SK-N-SH (cell line): ENCODE results near the gene PDZK1IP1. TPM values are rescaled to one million over a fixed set of nuclear protein-coding genes. Genes with fewer than 3 reads are reported as not detected.

Experiments used
- CTCF ChIA-PET: fragments of 300-600, 350-600 bp; formaldehyde crosslinking; extraction: SDS; loops from one replicate; lab custom pipeline; 2021; lab: Yijun Ruan, JAX
- POLR2A ChIA-PET: fragments of 350-600 bp; sonication (Branson Sonifier 250); formaldehyde crosslinking; extraction: SDS; loops from one replicate; lab custom pipeline; 2020; ENCODE audit warnings: antibody characterized with exemption, inconsistent platforms; lab: Yijun Ruan, JAX
- DNase-seq: peaks from one replicate; pipeline ENCODE4 v3.0.0; 2012
- H2AFZ ChIP-seq: fragments of 200-600 bp; sonication (generic); 2 replicates; pipeline ENCODE4 v1.8.1; 2016; ENCODE audit warnings: antibody characterized with exemption, mild to moderate bottlenecking, low read depth
- H3F3A ChIP-seq: fragments of 200-600 bp; sonication (generic); replicated peaks from 2 replicates; pipeline ENCODE3; 2016; ENCODE audit warnings: antibody characterized with exemption, mild to moderate bottlenecking; ENCODE audit not compliant: insufficient read depth
- H3K27ac ChIP-seq, 2 experiments: fragments of 200-500 bp in 1 of 2; fragments of 200-600 bp in 1 of 2; sonication (Bioruptor generic) in 1 of 2; sonication (generic), shearing (Covaris generic) in 1 of 2; 2 replicates each; pipeline versions ENCODE4 v1.5.1 to v1.6.1; 2014 to 2016; ENCODE audit warnings: low read depth in 2 of 2, inconsistent platforms in 1 of 2, low read length in 1 of 2, mild to moderate bottlenecking in 1 of 2, mixed read lengths in 1 of 2
- H3K27me3 ChIP-seq: fragments of 200-600 bp; sonication (generic), shearing (Covaris generic); 2 replicates; pipeline ENCODE4 v1.6.1; 2016; ENCODE audit warnings: mixed run types; ENCODE audit not compliant: insufficient read depth
- H3K36me3 ChIP-seq, 2 experiments: fragments of 200-500 bp in 1 of 2; fragments of 200-600 bp in 1 of 2; sonication (Bioruptor generic) in 1 of 2; sonication (generic) in 1 of 2; replicated peaks in 1 of 2; 2 replicates each; pipeline versions ENCODE3 to v1.5.1; 2014 to 2016; ENCODE audit warnings: low read length in 1 of 2, mild to moderate bottlenecking in 1 of 2; ENCODE audit not compliant: insufficient read depth in 2 of 2, control insufficient read depth in 1 of 2
- H3K4me1 ChIP-seq, 2 experiments: fragments of 200-500 bp in 1 of 2; fragments of 200-600 bp in 1 of 2; sonication (Bioruptor generic) in 1 of 2; sonication (generic), shearing (Covaris generic) in 1 of 2; 2 replicates each; pipeline versions ENCODE4 v1.5.1 to v1.6.1; 2014 to 2016; ENCODE audit warnings: low read depth in 1 of 2, low read length in 1 of 2, mixed run types in 1 of 2; ENCODE audit not compliant: insufficient read depth in 2 of 2, control insufficient read depth in 1 of 2
- H3K4me2 ChIP-seq: fragments of 200-600 bp; sonication (generic), shearing (Covaris generic); 2 replicates; pipeline ENCODE4 v1.6.1; 2017; ENCODE audit warnings: mixed run types
- H3K4me3 ChIP-seq, 2 experiments: fragments of 200-500 bp in 1 of 2; fragments of 200-600 bp in 1 of 2; sonication (Bioruptor generic) in 1 of 2; sonication (generic), shearing (Covaris generic) in 1 of 2; 2 replicates each; pipeline versions ENCODE4 v1.5.1 to v1.8.1; 2014 to 2016; ENCODE audit warnings: low read depth in 2 of 2, inconsistent platforms in 1 of 2, low read length in 1 of 2, mild to moderate bottlenecking in 1 of 2, mixed read lengths in 1 of 2, moderate library complexity in 1 of 2
- H3K79me2 ChIP-seq: fragments of 200-600 bp; sonication (generic); 2 replicates; pipeline ENCODE4 v1.8.1; 2017; ENCODE audit warnings: mild to moderate bottlenecking; ENCODE audit not compliant: insufficient read depth
- H3K9ac ChIP-seq: fragments of 200-600 bp; sonication (generic); 2 replicates; pipeline ENCODE4 v1.6.1; 2017; ENCODE audit warnings: mixed run types
- H3K9me2 ChIP-seq: fragments of 200-600 bp; sonication (generic); 2 replicates; pipeline ENCODE4 v1.6.1; 2017; ENCODE audit warnings: mixed run types
- H3K9me3 ChIP-seq: fragments of 200-600 bp; sonication (generic); 2 replicates; pipeline ENCODE4 v1.6.1; 2017; ENCODE audit warnings: mixed run types, mild to moderate bottlenecking, moderate library complexity
- H4K20me1 ChIP-seq: fragments of 200-600 bp; sonication (generic); 2 replicates; pipeline ENCODE4 v1.6.1; 2017; ENCODE audit warnings: mild to moderate bottlenecking, mixed run types; ENCODE audit not compliant: insufficient read depth
- CHD2 ChIP-seq: fragments of 150-350 bp; IDR thresholded peaks from 2 replicates; pipeline ENCODE4 v1.6.1; 2018; ENCODE audit warnings: low read length; ENCODE audit not compliant: partially characterized antibody
- CTCF ChIP-seq: fragments of 200-600 bp; sonication (generic); IDR thresholded peaks from 2 replicates; pipeline ENCODE4 v1.6.1; 2017; ENCODE audit warnings: antibody characterized with exemption, mild to moderate bottlenecking, moderate library complexity
- ELF1 ChIP-seq: IDR thresholded peaks from 2 replicates; pipeline ENCODE4 v1.4.0; 2012
- EP300 ChIP-seq, 2 experiments: IDR thresholded peaks; 2 replicates each; pipeline versions ENCODE4 v1.4.0 to v1.6.1; 2012; ENCODE audit warnings: borderline replicate concordance in 1 of 2, low read depth in 1 of 2, low read length in 1 of 2
- FOXJ3 ChIP-seq: sonication (generic); formaldehyde crosslinking; IDR thresholded peaks from 2 replicates; pipeline ENCODE4 v1.5.1; 2020; ENCODE audit warnings: mild to moderate bottlenecking, missing genetic modification reagents
- MAX ChIP-seq: IDR thresholded peaks from 2 replicates; pipeline ENCODE4 v1.4.0; 2012; ENCODE audit warnings: low read depth
- MEF2A ChIP-seq: IDR thresholded peaks from 2 replicates; pipeline ENCODE4 v1.4.0; 2012; ENCODE audit warnings: low read depth, borderline replicate concordance
- NRF1 ChIP-seq: IDR thresholded peaks from 2 replicates; pipeline ENCODE4 v1.6.1; 2012; ENCODE audit warnings: low read depth, mild to moderate bottlenecking, low read length
- RAD21 ChIP-seq: IDR thresholded peaks from 2 replicates; pipeline ENCODE4 v1.6.1; 2012; ENCODE audit warnings: mild to moderate bottlenecking, low read length
- REST ChIP-seq: IDR thresholded peaks from 2 replicates; pipeline ENCODE4 v1.6.1; 2012; ENCODE audit warnings: mild to moderate bottlenecking, low read depth, low read length, moderate library complexity
- TAF1 ChIP-seq: IDR thresholded peaks from 2 replicates; pipeline ENCODE4 v1.6.1; 2012; ENCODE audit warnings: low read depth, mild to moderate bottlenecking, low read length, moderate library complexity, borderline replicate concordance
- TEAD4 ChIP-seq: IDR thresholded peaks from 2 replicates; pipeline ENCODE4 v1.4.0; 2012; ENCODE audit warnings: mild to moderate bottlenecking, borderline replicate concordance; ENCODE audit not compliant: insufficient read depth
- USF1 ChIP-seq: IDR thresholded peaks from 2 replicates; pipeline ENCODE4 v1.4.0; 2012; ENCODE audit warnings: low read depth, borderline replicate concordance
- USF2 ChIP-seq: fragments of 150-350 bp; IDR thresholded peaks from 2 replicates; pipeline ENCODE4 v1.6.1; 2017; ENCODE audit warnings: antibody characterized with exemption, low read length, low read depth, borderline replicate concordance
- YY1 ChIP-seq: IDR thresholded peaks from 2 replicates; pipeline ENCODE4 v1.4.0; 2012; ENCODE audit warnings: low read depth, mild to moderate bottlenecking
- ZBTB33 ChIP-seq: IDR thresholded peaks from 2 replicates; pipeline ENCODE4 v1.4.0; 2012; ENCODE audit warnings: low read depth, borderline replicate concordance
- WGBS: methylation state at CpG from one replicate; pipeline ENCODE4 v1.1.6; 2017; ENCODE audit warnings: low lambda C conversion rate; 5-methylcytosine and 5-hydroxymethylcytosine counted together
- polyA plus RNA-seq, 3 experiments: library from polyadenylated mRNA; depleted of rRNA; stranded (reverse); fragments of >200 nt; gene quantifications; 2 replicates each; pipeline ENCODE4 v1.2.3, GENCODE V29; 2012

The PDZK1IP1 gene
- polyA plus RNA-seq, 1 of the 3 experiments (the other 2 are of a cell fraction): not detected

- Histone ChIP-seq H3K27ac (no peak overlapping the region), H3K79me2 (no peaks in the 10 kb centered on the region), H3K4me1 (no peaks in the 10 kb centered on the region), H4K20me1 (no peaks in the 10 kb centered on the region), H3K9me3 (no peaks in the 10 kb centered on the region), H3K27me3 (peaks cover 12% of the 10 kb centered on the region; the same call in 1 of the 2 replicates), H3K9me2 (no peaks in the 10 kb centered on the region), H3K4me2 (no peak overlapping the region), H3K9ac (no peak overlapping the region), H2AFZ (no peak overlapping the region), H3K4me3 (no peak overlapping the region), H3K36me3 (no peaks in the 10 kb centered on the region), H3F3A (no peaks in the 10 kb centered on the region)
- no peak for DNase-seq
- 80% methylated on average over 12 of the region's 12 CpGs for WGBS
- CTCF ChIA-PET: interaction anchor here (2.2 to 2.5 kb wide), 2 partner anchors 23 to 37 kb away, joined by 6 to 10 read pairs; no protein-coding TSS in a partner anchor
- POLR2A ChIA-PET: no interaction called here
- TF ChIP-seq TEAD4 (no peak), YY1 (no peak), CTCF (no peak)
Measured at GRCh38 chr1:47216278-47217059, 26.6 kb upstream of the PDZK1IP1 start.

- Histone ChIP-seq H4K20me1 (no peaks in the 10 kb centered on the region), H3K27me3 (peaks cover 4% of the 10 kb centered on the region; the same call in 1 of the 2 replicates), H3K27ac (no peak overlapping the region), H3K79me2 (no peaks in the 10 kb centered on the region), H3K4me1 (no peaks in the 10 kb centered on the region), H3K9me3 (no peaks in the 10 kb centered on the region), H2AFZ (no peak overlapping the region), H3K9ac (no peak overlapping the region), H3F3A (no peaks in the 10 kb centered on the region), H3K4me2 (no peak overlapping the region), H3K4me3 (no peak overlapping the region), H3K9me2 (no peaks in the 10 kb centered on the region), H3K36me3 (no peaks in the 10 kb centered on the region)
- DNase-seq: no peak
- ChIA-PET CTCF (interaction anchor here (1.1 to 2.5 kb wide), 3 partner anchors 22 to 40 kb away, joined by 4 to 10 read pairs (median 6); no protein-coding TSS in a partner anchor), POLR2A (no interaction called here)
- WGBS: 64% methylated on average over 4 of the region's 4 CpGs
- no peak for TF ChIP-seq EP300 (IDR thresholded peaks at IDR 0.05; ENCODE audit: borderline replicate concordance in 1 of 2, low read depth in 1 of 2, low read length in 1 of 2)
- no peak for TF ChIP-seq CHD2
- TF ChIP-seq ELF1: no peak
- no peak for TF ChIP-seq REST
- no peak for TF ChIP-seq TAF1
- no peak for TF ChIP-seq MEF2A
- no peak for TF ChIP-seq NRF1
- no peak for TF ChIP-seq FOXJ3 (CRISPR knock-in tag)
- TF ChIP-seq RAD21: no peak
- no peak for TF ChIP-seq USF2
- TF ChIP-seq ZBTB33: no peak
- no peak for TF ChIP-seq USF1
- TF ChIP-seq MAX: no peak
Measured at GRCh38 chr1:47215713-47216112, 25.9 kb upstream of the PDZK1IP1 start.
